Hepatocyte (in vitro differentiated cells): Measurements from ENCODE around the gene ASTN2. TPM values are rescaled to one million over a fixed set of nuclear protein-coding genes. Genes with fewer than 3 reads are reported as not detected.

Source experiments
- DNase-seq: peaks from one replicate; pipeline ENCODE4 v3.0.0-alpha.2; 2016; ENCODE audit warnings: low spot score
- H2AFZ ChIP-seq: fragments of 200-600 bp; sonication (generic); 2 replicates; pipeline ENCODE4 v1.6.0; 2016; ENCODE audit warnings: antibody characterized with exemption, mild to moderate bottlenecking
- H3K27ac ChIP-seq: fragments of 200-600 bp; sonication (generic); 2 replicates; pipeline ENCODE4 v1.5.1; 2016; ENCODE audit warnings: mild to moderate bottlenecking
- H3K27me3 ChIP-seq: fragments of 200-600 bp; sonication (generic); 2 replicates; pipeline ENCODE4 v1.6.1; 2016
- H3K36me3 ChIP-seq: fragments of 200-600 bp; sonication (generic); replicated peaks from 2 replicates; pipeline ENCODE4 v1.5.1; 2016; ENCODE audit warnings: low read depth; ENCODE audit not compliant: insufficient read depth
- H3K4me1 ChIP-seq: fragments of 200-600 bp; sonication (generic); 2 replicates; pipeline ENCODE4 v1.5.1; 2016; ENCODE audit warnings: mild to moderate bottlenecking, moderate library complexity; ENCODE audit not compliant: insufficient read depth
- H3K4me2 ChIP-seq: fragments of 200-600 bp; sonication (generic); 2 replicates; pipeline ENCODE4 v1.6.0; 2016
- H3K4me3 ChIP-seq: fragments of 200-600 bp; sonication (generic); 2 replicates; pipeline ENCODE4 v1.5.1; 2016; ENCODE audit warnings: mild to moderate bottlenecking
- H3K79me2 ChIP-seq: fragments of 200-600 bp; sonication (generic); 2 replicates; pipeline ENCODE4 v1.6.0; 2017; ENCODE audit warnings: mild to moderate bottlenecking
- H3K9me2 ChIP-seq: fragments of 200-600 bp; sonication (generic); replicated peaks from 2 replicates; pipeline ENCODE4 v1.6.0; 2017; ENCODE audit warnings: mild to moderate bottlenecking; ENCODE audit not compliant: insufficient read depth
- H3K9me3 ChIP-seq: fragments of 200-600 bp; sonication (generic); 2 replicates; pipeline ENCODE4 v1.5.1; 2016; ENCODE audit warnings: low read depth, mild to moderate bottlenecking
- H4K20me1 ChIP-seq: fragments of 200-600 bp; sonication (generic); 2 replicates; pipeline ENCODE4 v1.6.0; 2016; ENCODE audit warnings: mild to moderate bottlenecking; ENCODE audit not compliant: insufficient read depth, poor library complexity, severe bottlenecking
- EZH2 ChIP-seq: fragments of 200-600 bp; sonication (generic); IDR thresholded peaks from 2 replicates; pipeline ENCODE4 v1.6.1; 2016; ENCODE audit warnings: antibody characterized with exemption, mild to moderate bottlenecking, borderline replicate concordance
- EZH2phosphoT487 ChIP-seq: fragments of 200-600 bp; sonication (generic); IDR thresholded peaks from one replicate; pipeline ENCODE4 v1.6.1; 2018; ENCODE audit warnings: antibody characterized with exemption, mild to moderate bottlenecking, low read depth, moderate library complexity; ENCODE audit not compliant: unreplicated experiment, severe bottlenecking
- WGBS: methylation state at CpG from one replicate; pipeline ENCODE4 v1.1.6; 2016; ENCODE audit warnings: low lambda C conversion rate; ENCODE audit errors: missing lambda C conversion rate; 5-methylcytosine and 5-hydroxymethylcytosine counted together
- polyA plus RNA-seq: library from polyadenylated mRNA; unstranded; fragments of >200 nt; fragmentation: Nextera tagmentation; extraction: Ambion mirVana; gene quantifications from 2 replicates; pipeline ENCODE4 v1.2.1, GENCODE V29; 2016
- total RNA-seq: library from RNA; depleted of rRNA; stranded (reverse); fragments of >200 nt; gene quantifications from 2 replicates; pipeline ENCODE4 v1.2.3, GENCODE V29; 2014
- TF ChIP-seq, protein P1 (sequence below): fragments of 200-600 bp; sonication (generic); IDR thresholded peaks from 2 replicates; pipeline ENCODE4 v1.5.1; 2016; ENCODE audit warnings: antibody characterized with exemption, mild to moderate bottlenecking; ENCODE audit not compliant: poor library complexity

ASTN2 gene
- total and polyA plus RNA-seq, 2 experiments from 2014 or later = 6.4 to 8.4 TPM

DNA sequence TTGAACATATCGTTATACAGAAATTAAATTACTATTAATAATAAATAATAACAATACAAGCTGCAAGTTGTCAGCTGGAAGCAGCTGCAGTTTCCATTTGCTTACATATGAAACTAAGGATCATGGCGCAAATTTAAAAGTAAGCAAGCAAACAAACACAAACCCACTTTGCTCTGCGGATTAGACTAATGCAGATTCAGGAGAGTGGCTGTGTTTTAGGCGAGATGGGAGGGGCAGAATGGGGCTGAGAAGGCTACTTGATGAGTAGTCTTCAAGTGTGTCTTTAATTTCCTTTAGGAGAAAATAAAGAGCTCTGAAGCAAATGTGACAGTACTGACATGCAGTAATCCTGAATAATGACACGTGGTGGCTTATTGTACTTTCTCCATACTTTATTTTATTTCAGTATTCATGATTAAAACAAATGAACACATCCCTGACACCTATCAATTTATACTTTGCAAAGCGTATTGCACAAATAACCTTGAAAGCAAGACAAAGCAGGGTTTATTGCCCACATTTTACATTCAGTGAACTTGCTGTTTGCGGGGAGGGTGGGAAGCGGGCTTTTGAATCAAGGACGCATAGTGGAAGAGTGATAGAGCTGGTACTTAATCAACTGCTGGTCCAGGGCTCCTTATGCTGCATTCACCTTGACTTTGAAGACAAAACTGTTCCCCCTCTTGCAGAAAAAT is 949.1 kb downstream of the ASTN2 start:
- no peak overlapping the region for H3K4me3 ChIP-seq
- no peaks in the 10 kb centered on the region for H3K9me2 ChIP-seq
- peaks cover 3% of the 10 kb centered on the region for H3K4me1 ChIP-seq
- no peak for DNase-seq
- no peaks in the 10 kb centered on the region for H3K9me3 ChIP-seq
- H3K4me2 ChIP-seq = no peak overlapping the region
- no peaks in the 10 kb centered on the region for H4K20me1 ChIP-seq
- no peaks in the 10 kb centered on the region for H3K36me3 ChIP-seq
- no peaks in the 10 kb centered on the region for H3K79me2 ChIP-seq
- TF ChIP-seq EZH2phosphoT487 (no peak), EZH2 (no peak)
- TF ChIP-seq, protein P1, sequence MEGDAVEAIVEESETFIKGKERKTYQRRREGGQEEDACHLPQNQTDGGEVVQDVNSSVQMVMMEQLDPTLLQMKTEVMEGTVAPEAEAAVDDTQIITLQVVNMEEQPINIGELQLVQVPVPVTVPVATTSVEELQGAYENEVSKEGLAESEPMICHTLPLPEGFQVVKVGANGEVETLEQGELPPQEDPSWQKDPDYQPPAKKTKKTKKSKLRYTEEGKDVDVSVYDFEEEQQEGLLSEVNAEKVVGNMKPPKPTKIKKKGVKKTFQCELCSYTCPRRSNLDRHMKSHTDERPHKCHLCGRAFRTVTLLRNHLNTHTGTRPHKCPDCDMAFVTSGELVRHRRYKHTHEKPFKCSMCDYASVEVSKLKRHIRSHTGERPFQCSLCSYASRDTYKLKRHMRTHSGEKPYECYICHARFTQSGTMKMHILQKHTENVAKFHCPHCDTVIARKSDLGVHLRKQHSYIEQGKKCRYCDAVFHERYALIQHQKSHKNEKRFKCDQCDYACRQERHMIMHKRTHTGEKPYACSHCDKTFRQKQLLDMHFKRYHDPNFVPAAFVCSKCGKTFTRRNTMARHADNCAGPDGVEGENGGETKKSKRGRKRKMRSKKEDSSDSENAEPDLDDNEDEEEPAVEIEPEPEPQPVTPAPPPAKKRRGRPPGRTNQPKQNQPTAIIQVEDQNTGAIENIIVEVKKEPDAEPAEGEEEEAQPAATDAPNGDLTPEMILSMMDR = no peak
- H2AFZ ChIP-seq = no peak overlapping the region
- H3K27ac ChIP-seq = no peak overlapping the region
- H3K27me3 ChIP-seq = no peaks in the 10 kb centered on the region
- WGBS = 81% methylated on average over 9 of the region's 9 CpGs

- no peaks in the 10 kb centered on the region for H3K36me3 ChIP-seq
- no peak for DNase-seq
- H3K9me2 ChIP-seq = no peaks in the 10 kb centered on the region
- no peaks in the 10 kb centered on the region for H3K79me2 ChIP-seq
- H3K4me1 ChIP-seq = no peaks in the 10 kb centered on the region
- H3K27ac ChIP-seq = no peak overlapping the region
- no peak overlapping the region for H2AFZ ChIP-seq
- TF ChIP-seq, protein P1 = no peak
- TF ChIP-seq EZH2 (no peak), EZH2phosphoT487 (no peak)
- H3K27me3 ChIP-seq = no peaks in the 10 kb centered on the region
- no peak overlapping the region for H3K4me3 ChIP-seq
- H3K4me2 ChIP-seq = no peak overlapping the region
- H4K20me1 ChIP-seq = no peaks in the 10 kb centered on the region
- 49% methylated on average over 12 of the region's 12 CpGs for WGBS
- no peaks in the 10 kb centered on the region for H3K9me3 ChIP-seq
These were observed 949.8 kb downstream of the ASTN2 start for GRCh38 chr9:116464987-116465571.

GRCh38 chr9:116464423-116464822 is 950.4 kb downstream of the ASTN2 start:
- no peaks in the 10 kb centered on the region for H3K4me1 ChIP-seq
- no peak overlapping the region for H3K4me2 ChIP-seq
- no peaks in the 10 kb centered on the region for H3K79me2 ChIP-seq
- no peaks in the 10 kb centered on the region for H4K20me1 ChIP-seq
- no peaks in the 10 kb centered on the region for H3K27me3 ChIP-seq
- no peak overlapping the region for H2AFZ ChIP-seq
- TF ChIP-seq EZH2 (no peak), EZH2phosphoT487 (no peak)
- TF ChIP-seq, protein P1 = no peak
- H3K9me2 ChIP-seq = no peaks in the 10 kb centered on the region
- H3K27ac ChIP-seq = no peak overlapping the region
- H3K4me3 ChIP-seq = no peak overlapping the region
- DNase-seq = no peak
- no peaks in the 10 kb centered on the region for H3K36me3 ChIP-seq
- no peaks in the 10 kb centered on the region for H3K9me3 ChIP-seq
